Fibroblast of villous mesenchyme (primary cell): ENCODE results near the gene SLC5A11. TPM values are rescaled to one million over a fixed set of nuclear protein-coding genes. Genes with fewer than 3 reads are reported as not detected.
A peak's percentile ranks its signal among the peaks of the same experiment; 100 is the strongest.

Source experiments
- DNase-seq: peaks from one replicate; pipeline ENCODE4 v3.0.0-alpha.2; 2010; ENCODE audit warnings: low read depth
- H3K4me3 ChIP-seq: 2 replicates; pipeline ENCODE4 v1.5.1; 2011; ENCODE audit warnings: low read depth, mild to moderate bottlenecking, low read length
- total RNA-seq: library from RNA; depleted of rRNA; stranded (reverse); fragments of >200 nt; gene quantifications from 2 replicates; pipeline ENCODE4 v1.2.3, GENCODE V29; 2012
- TF ChIP-seq, protein P1 (sequence below): IDR thresholded peaks from 2 replicates; pipeline ENCODE4 v1.5.1; 2012; ENCODE audit warnings: low read depth, mild to moderate bottlenecking, low read length; ENCODE audit not compliant: insufficient read depth

Gene SLC5A11
- total RNA-seq, 1 donor, result not detected

DNA sequence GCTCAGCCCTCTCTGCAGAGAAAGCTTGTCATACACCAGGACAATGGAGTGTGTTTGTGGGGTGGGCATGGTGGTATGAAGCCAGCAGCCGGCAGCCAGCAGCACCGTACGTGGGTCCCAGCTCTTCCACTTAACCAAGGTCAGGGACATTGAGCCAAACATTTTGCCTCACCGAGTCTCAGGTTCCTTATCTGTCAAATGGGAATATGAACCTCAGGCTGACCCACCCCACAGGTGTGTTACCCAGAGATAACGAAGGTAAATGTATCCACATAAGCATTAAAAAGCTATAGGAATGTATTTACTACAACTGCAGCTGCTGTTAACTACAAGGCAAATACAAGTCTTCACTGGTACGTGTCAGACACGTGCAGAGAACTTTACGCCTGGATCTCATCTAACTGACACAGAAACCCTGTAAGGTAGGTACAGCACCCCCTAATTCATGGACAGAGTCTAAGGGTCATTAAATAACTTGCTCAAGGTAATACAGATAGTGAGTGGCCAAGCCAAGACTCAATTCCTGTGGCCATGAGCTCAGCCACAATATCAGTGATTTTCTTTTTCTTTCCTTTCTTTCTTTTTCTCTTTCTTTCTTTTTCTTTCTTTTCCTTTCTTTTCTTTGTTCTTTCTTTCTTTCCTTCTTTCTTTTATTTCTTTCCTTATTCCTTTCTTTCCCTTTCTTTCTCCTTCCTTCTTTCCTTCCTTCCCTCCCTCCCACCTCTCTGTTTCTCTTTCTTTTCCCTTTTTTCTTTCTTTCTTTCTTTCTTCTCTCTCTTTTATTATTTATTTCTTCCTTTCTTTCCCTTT is 990 bp downstream of the SLC5A11 start:
- DNase-seq, result no peak

DNA sequence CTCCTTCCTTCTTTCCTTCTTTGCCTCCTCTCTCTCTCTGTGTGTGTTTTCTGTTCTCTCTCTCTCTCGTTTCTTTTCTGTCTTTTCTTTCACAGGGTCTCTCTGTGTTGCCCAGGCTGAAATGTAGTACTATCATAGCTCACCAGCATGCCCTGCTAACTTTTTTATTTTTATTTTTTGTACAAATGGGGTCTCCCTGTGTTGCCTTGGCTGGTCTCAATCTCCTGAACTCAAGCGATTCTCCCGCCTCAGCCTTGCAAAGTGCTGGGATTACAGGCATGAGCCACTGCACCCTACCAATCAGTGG is 1.5 kb downstream of the SLC5A11 start:
- TF ChIP-seq, protein P1, sequence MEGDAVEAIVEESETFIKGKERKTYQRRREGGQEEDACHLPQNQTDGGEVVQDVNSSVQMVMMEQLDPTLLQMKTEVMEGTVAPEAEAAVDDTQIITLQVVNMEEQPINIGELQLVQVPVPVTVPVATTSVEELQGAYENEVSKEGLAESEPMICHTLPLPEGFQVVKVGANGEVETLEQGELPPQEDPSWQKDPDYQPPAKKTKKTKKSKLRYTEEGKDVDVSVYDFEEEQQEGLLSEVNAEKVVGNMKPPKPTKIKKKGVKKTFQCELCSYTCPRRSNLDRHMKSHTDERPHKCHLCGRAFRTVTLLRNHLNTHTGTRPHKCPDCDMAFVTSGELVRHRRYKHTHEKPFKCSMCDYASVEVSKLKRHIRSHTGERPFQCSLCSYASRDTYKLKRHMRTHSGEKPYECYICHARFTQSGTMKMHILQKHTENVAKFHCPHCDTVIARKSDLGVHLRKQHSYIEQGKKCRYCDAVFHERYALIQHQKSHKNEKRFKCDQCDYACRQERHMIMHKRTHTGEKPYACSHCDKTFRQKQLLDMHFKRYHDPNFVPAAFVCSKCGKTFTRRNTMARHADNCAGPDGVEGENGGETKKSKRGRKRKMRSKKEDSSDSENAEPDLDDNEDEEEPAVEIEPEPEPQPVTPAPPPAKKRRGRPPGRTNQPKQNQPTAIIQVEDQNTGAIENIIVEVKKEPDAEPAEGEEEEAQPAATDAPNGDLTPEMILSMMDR, result no peak
- no peak for DNase-seq
- H3K4me3 ChIP-seq, result no peak overlapping the region

More for the DNA sequence above, 990 bp downstream of the SLC5A11 start:
- TF ChIP-seq, protein P1, result no peak
- H3K4me3 ChIP-seq, result no peak overlapping the region

DNA sequence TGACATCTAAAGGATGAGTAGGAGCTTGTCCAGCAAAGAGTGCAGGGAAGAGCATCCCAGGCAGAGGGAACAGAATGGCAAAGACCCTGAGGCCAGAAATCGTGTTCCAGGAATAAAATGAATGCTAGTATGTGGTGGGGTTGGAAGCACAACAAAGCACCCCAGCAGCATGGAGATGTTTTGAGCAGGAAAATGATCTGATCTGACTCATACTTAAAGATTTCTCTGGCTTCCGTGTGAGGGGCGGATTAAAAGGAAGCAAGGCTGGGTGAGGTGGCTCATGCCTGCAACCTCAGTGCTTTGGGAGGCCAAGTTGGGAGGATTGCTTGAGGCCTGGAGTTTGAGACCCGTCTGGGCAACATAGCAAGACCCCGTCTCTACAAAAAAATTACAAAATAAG is 2.3 kb downstream of the SLC5A11 start:
- TF ChIP-seq, protein P1, result no peak
- H3K4me3 ChIP-seq, result no peak overlapping the region
- peak; percentile 26 for DNase-seq

DNA sequence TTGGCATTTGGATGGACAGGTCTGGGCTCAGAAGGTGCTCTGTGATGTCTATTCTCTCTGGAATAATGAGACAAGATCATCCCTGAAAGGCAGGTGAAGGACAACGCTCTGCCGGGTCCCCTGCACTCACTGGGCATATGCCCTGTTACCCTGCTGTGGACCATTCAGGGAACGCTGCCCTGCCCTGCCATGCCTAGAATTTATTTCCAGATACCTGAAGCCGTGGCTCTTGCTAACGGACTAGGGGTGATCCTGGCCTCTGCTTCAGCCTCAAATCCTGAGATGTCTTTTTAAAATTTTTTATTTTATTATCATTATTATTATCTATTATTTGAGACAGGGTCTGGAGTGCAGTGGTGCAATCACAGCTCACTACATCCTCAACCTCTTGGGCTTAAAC is 3.9 kb downstream of the SLC5A11 start:
- no peak overlapping the region for H3K4me3 ChIP-seq
- TF ChIP-seq, protein P1, result no peak
- DNase-seq, result no peak

DNA sequence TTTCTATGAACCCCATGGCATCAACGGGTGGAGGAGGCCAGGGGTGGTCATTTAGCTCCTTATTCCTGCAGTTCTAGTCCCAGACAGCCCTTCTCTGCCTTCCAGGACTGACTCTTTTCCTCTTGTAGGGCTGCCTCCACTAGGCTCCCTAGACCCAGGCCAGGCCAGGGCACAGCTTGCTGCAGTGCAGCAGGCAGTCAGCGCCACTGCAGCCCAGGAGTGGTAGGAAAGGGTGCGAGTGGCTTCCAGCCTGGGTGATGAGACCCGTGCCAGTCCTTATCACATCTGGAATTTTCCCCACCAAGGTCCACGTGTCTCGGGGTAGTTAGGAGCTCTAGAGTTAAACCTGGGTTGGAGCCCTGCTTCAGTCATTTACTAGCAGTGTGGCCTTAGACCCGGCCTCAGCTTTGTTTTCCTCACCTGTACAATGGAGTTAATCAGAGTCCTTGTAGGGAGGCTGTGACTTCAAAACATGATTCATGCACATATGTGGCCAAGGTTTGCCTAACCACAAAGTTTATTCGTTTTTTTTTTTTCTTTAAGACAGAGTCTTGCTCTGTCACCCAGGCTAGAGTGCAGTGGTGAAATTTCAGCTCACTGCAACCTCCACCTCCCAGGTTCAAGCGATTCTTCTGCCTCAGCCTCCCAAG is 4.7 kb downstream of the SLC5A11 start:
- no peak overlapping the region for H3K4me3 ChIP-seq
- TF ChIP-seq, protein P1, result no peak
- DNase-seq, result peak; percentile 39

DNA sequence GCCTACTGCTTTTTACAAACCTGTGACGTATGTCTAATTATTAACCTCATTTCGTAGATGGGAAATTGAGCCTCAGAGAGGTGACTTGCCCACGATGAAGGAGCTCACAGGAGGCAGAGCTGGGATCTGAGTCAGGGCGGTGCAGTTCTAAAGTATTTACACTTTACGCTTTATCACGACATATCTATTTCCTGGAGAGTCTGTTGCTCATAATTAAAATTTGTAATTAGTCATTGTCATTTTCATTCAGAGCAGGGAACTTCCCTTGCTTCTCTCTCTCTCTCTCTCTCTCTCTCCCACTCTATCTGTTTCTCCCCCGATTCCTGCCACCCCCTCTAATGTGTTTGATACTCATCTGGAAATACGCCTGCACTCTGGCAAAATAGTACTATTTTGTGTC is 5.9 kb downstream of the SLC5A11 start:
- TF ChIP-seq, protein P1, result no peak
- H3K4me3 ChIP-seq, result no peak overlapping the region
- peak; percentile 19 for DNase-seq
